Right lobe of liver (tissue), 4 donors: ENCODE measurements around the gene IL13RA2.

Source experiments
- POLR2A ChIP-seq: fragments of 450-650 bp; IDR thresholded peaks from one replicate; pipeline ENCODE4 v1.6.1; 2017; ENCODE audit warnings: antibody characterized with exemption, mild to moderate bottlenecking
- TF ChIP-seq, protein P1 (sequence below), 4 donors: fragments of 200-600 bp in 3 of 4; fragments of 450-650 bp in 1 of 4; IDR thresholded peaks; one replicate each; pipeline versions ENCODE4 v1.5.1 to v1.8.0; 2016 to 2022; ENCODE audit warnings: antibody characterized with exemption in 4 of 4, mild to moderate bottlenecking in 2 of 4
- donor health status: DM: no; HTN: no; CAD: no.
- donor health status: DM: no; HTN: no; CAD: no.
- donor health status: DM: no; HTN: yes; CAD: no.

DNA sequence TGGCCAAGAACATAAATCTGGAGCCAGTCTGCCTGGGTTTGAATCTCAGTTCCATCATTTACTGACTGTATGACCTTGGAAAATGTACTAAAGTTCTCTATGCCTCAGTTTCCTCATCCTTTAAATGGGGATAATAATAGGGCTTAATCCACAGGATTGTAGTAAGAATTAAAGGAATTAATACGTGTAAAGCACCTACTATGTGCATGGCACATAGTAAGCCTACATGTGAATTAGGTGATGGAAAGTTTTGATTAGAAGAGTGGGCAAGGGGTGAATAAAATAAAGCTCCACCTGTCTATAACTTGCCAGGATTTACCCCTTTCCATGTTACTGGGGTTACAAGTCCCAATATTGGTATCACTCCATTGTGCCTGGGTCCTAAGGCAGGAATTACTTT is 35.8 kb upstream of the IL13RA2 start:
- TF ChIP-seq, protein P1, sequence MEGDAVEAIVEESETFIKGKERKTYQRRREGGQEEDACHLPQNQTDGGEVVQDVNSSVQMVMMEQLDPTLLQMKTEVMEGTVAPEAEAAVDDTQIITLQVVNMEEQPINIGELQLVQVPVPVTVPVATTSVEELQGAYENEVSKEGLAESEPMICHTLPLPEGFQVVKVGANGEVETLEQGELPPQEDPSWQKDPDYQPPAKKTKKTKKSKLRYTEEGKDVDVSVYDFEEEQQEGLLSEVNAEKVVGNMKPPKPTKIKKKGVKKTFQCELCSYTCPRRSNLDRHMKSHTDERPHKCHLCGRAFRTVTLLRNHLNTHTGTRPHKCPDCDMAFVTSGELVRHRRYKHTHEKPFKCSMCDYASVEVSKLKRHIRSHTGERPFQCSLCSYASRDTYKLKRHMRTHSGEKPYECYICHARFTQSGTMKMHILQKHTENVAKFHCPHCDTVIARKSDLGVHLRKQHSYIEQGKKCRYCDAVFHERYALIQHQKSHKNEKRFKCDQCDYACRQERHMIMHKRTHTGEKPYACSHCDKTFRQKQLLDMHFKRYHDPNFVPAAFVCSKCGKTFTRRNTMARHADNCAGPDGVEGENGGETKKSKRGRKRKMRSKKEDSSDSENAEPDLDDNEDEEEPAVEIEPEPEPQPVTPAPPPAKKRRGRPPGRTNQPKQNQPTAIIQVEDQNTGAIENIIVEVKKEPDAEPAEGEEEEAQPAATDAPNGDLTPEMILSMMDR (IDR thresholded peaks at IDR 0.05): no peak
- TF ChIP-seq POLR2A: no peak
